ENCODE results near the gene NTNG1.

GRCh38 chr1:107378426-107378825 lies 237.6 kb downstream of the NTNG1 start:
- TF ChIP-seq TAF1 (IDR thresholded peaks at IDR 0.05; ENCODE audit: borderline replicate concordance, insufficient read depth, low read length) (no peak), POLR2AphosphoS5 (IDR thresholded peaks at IDR 0.05; ENCODE audit: low read depth, low read length) (no peak), SIN3A (IDR thresholded peaks at IDR 0.05; ENCODE audit: borderline replicate concordance, insufficient read depth, low read length) (no peak), REST (IDR thresholded peaks at IDR 0.05; ENCODE audit: insufficient read depth in 1 of 2, low read depth in 2 of 2, low read length in 2 of 2) (no peak)
